ENCODE data around the gene SRGAP2B.
"Not testable (repeated sequence)": the region's sequence is repeated elsewhere in the genome, so short reads cannot be mapped to it uniquely, and the experiment has no call there.

DNA sequence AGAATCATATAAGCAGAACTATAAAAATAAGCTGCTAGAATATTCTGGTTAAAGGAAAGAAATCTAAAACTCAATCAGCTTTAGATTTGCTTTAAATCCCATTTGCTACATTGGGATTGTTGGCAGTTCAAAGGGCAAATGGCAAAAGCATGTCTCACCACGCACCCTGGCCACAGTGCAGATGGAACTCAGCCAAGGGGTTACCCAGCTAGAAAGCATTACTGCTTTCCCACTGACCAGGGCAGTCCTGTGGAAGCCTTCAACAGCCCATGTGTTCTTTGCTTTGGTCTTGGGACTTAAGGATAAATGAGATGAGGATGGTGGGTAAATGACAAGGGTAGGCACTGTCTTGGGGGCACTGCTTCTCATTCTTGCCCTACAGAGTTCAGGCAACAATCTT, 163.6 kb downstream of the SRGAP2B start:
- TF ChIP-seq CTCF (conservative IDR thresholded peaks at IDR 0.05); ZFX (IDR thresholded peaks at IDR 0.05): not testable (repeated sequence)
